ENCODE data around the gene MIF.

The MIF gene

DNA sequence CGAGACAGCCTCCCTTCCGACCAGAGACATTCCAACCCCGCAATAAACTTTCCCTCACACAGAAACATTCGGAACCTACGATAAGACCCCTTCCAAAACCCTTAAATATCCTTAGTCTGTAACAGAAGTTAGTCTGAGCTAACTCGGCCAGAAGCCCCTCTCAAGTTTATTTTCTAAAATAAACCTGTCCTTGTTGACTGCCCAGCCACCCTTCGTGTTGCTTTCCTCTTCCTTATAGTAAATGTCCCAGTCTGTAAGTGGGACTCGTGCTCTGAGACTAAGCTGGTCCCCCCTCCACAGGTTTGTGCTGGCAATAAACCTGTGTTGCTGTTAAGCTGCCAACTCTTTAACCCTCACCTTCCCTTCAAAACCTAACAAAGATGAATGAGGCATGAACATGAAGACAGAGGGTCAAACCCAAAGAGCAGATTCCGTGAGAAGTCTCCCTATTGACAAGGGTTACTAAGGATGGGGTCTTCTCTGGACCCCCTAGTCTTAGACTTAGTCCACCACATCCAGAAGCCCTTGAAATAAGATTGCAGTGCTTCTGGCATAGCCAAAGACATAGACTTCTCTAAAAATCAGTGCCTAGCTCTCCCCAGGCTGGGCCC, 18.2 kb downstream of the MIF start:
- TF ChIP-seq SIN3A (IDR thresholded peaks at IDR 0.05; ENCODE audit: borderline replicate concordance, insufficient read depth, low read length) (no peak), POLR2AphosphoS5 (IDR thresholded peaks at IDR 0.05; ENCODE audit: low read depth, low read length) (no peak), TAF1 (IDR thresholded peaks at IDR 0.05; ENCODE audit: borderline replicate concordance, insufficient read depth, low read length) (no peak), FOXP2 (optimal IDR thresholded peaks at IDR 0.05; ENCODE audit: borderline replicate concordance, extremely low read depth, extremely low read length, insufficient read depth) (no peak)
- TF ChIP-seq, protein P1, sequence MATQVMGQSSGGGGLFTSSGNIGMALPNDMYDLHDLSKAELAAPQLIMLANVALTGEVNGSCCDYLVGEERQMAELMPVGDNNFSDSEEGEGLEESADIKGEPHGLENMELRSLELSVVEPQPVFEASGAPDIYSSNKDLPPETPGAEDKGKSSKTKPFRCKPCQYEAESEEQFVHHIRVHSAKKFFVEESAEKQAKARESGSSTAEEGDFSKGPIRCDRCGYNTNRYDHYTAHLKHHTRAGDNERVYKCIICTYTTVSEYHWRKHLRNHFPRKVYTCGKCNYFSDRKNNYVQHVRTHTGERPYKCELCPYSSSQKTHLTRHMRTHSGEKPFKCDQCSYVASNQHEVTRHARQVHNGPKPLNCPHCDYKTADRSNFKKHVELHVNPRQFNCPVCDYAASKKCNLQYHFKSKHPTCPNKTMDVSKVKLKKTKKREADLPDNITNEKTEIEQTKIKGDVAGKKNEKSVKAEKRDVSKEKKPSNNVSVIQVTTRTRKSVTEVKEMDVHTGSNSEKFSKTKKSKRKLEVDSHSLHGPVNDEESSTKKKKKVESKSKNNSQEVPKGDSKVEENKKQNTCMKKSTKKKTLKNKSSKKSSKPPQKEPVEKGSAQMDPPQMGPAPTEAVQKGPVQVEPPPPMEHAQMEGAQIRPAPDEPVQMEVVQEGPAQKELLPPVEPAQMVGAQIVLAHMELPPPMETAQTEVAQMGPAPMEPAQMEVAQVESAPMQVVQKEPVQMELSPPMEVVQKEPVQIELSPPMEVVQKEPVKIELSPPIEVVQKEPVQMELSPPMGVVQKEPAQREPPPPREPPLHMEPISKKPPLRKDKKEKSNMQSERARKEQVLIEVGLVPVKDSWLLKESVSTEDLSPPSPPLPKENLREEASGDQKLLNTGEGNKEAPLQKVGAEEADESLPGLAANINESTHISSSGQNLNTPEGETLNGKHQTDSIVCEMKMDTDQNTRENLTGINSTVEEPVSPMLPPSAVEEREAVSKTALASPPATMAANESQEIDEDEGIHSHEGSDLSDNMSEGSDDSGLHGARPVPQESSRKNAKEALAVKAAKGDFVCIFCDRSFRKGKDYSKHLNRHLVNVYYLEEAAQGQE (IDR thresholded peaks at IDR 0.05; ENCODE audit: insufficient read depth in 1 of 2, low read depth in 2 of 2, low read length in 2 of 2) = no peak

DNA sequence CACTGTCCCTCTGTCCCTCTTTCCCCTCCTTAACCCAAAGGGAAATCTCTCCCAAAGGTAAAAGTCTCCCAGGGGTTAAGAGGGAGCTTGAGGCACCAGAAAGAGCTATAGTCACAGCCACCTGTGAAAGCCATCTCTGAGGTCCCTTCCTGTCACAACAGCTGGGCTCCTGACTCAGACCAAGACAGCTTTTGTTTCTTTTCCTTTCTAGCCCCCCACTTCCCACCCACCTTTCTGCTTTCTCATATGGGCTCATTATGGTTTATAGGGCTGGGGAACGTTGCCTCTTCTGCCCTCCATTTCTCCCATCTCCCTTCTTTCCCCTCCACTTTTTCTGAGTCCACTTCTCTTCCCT, 19.1 kb downstream of the MIF start:
- TF ChIP-seq SIN3A (IDR thresholded peaks at IDR 0.05; ENCODE audit: borderline replicate concordance, insufficient read depth, low read length) = no peak
- TF ChIP-seq, protein P1 (IDR thresholded peaks at IDR 0.05; ENCODE audit: insufficient read depth in 1 of 2, low read depth in 2 of 2, low read length in 2 of 2) = no peak
- no peak for TF ChIP-seq POLR2AphosphoS5 (IDR thresholded peaks at IDR 0.05; ENCODE audit: low read depth, low read length)
- TF ChIP-seq FOXP2 (optimal IDR thresholded peaks at IDR 0.05; ENCODE audit: borderline replicate concordance, extremely low read depth, extremely low read length, insufficient read depth) = no peak
- TF ChIP-seq TAF1 (IDR thresholded peaks at IDR 0.05; ENCODE audit: borderline replicate concordance, insufficient read depth, low read length) = no peak

DNA sequence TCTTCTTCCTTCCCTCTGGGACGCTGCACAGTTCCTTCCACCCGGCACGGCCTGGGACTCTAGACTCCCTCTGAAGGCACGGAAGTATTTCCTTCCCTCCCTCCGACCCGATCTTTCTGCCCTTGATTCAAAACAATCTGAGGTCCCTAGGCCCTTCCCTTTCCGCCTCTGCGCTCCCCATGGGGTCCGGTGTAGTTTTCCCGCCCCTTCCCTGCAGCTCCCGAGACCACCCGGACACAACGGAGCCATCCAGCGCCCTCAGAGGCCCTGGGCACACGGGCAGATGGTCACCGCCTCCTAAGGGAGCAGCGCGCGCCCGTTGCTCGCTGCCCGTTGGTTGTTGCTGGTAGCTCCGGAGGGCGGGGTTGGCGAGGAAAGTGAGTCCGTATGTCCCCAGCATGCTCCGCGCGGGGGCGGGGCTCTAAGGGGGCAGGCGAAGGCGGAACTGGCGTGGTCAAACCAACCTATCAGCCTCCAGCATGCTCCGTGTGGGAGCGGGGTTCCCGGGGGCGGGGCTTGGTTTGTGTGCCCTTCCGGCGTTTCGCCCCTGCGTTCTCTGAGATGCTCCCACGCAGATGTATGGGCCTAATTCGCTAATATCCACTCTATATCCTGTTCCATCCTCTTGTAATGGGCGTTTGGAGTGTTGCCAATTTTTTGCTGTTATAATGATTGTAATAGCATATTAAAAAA, 19.6 kb downstream of the MIF start:
- TF ChIP-seq FOXP2 (optimal IDR thresholded peaks at IDR 0.05; ENCODE audit: borderline replicate concordance, extremely low read depth, extremely low read length, insufficient read depth) (peak; percentile 78), SIN3A (IDR thresholded peaks at IDR 0.05; ENCODE audit: borderline replicate concordance, insufficient read depth, low read length) (no peak), POLR2AphosphoS5 (IDR thresholded peaks at IDR 0.05; ENCODE audit: low read depth, low read length) (peak; percentile 95), TAF1 (IDR thresholded peaks at IDR 0.05; ENCODE audit: borderline replicate concordance, insufficient read depth, low read length) (no peak)
- TF ChIP-seq, protein P1 (IDR thresholded peaks at IDR 0.05; ENCODE audit: insufficient read depth in 1 of 2, low read depth in 2 of 2, low read length in 2 of 2) = no peak

DNA sequence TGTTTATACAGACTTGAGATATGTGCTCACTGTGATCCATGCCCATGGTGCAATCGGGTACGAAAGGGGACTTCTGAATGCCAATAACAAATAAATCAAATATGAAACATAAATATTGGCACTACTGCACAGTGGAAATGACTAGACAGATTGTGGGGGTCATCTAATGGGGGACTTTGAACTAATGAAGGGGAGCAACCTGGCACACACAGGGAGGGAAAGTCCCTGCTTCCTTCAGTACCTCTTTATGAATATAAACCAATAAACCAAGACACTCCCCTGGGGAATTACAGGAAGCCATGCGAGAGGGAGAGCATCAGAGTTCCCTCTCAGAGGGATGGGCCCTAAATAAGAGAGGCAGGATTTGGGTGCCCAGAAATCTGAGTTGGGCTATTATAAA, 21.1 kb downstream of the MIF start:
- TF ChIP-seq FOXP2 (optimal IDR thresholded peaks at IDR 0.05; ENCODE audit: borderline replicate concordance, extremely low read depth, extremely low read length, insufficient read depth) (no peak), SIN3A (IDR thresholded peaks at IDR 0.05; ENCODE audit: borderline replicate concordance, insufficient read depth, low read length) (no peak), POLR2AphosphoS5 (IDR thresholded peaks at IDR 0.05; ENCODE audit: low read depth, low read length) (no peak), TAF1 (IDR thresholded peaks at IDR 0.05; ENCODE audit: borderline replicate concordance, insufficient read depth, low read length) (no peak)

DNA sequence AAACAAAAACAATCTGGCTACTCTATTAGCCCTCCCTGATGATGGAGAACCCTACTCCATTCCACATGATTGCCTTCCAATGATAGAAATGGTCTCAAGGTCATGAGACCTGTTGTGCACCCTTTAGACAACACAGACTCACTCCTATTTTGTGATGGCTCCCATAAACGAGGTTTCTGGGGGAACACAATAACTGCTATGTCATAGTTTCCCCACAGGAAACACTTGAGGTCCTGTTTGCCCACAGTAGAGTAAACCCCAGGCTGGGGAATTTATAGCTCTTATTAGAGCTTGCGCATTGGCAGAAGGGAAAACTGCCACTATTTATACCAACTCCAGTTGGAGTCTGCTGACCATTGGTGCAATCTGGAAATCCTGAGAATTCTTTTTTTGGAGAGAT, 28.7 kb downstream of the MIF start:
- no peak for TF ChIP-seq TAF1 (IDR thresholded peaks at IDR 0.05; ENCODE audit: borderline replicate concordance, insufficient read depth, low read length)
- TF ChIP-seq, protein P1 (IDR thresholded peaks at IDR 0.05; ENCODE audit: insufficient read depth in 1 of 2, low read depth in 2 of 2, low read length in 2 of 2) = no peak
- TF ChIP-seq FOXP2 (optimal IDR thresholded peaks at IDR 0.05; ENCODE audit: borderline replicate concordance, extremely low read depth, extremely low read length, insufficient read depth) = no peak
- no peak for TF ChIP-seq SIN3A (IDR thresholded peaks at IDR 0.05; ENCODE audit: borderline replicate concordance, insufficient read depth, low read length)
